GM13976 (cell line): ENCODE measurements around the gene TP53INP2.
"Not testable (repeated sequence)": the region's sequence is repeated elsewhere in the genome, so short reads cannot be mapped to it uniquely, and the experiment has no call there.

Source experiments
- DNase-seq: peaks from one replicate; pipeline ENCODE4 v3.0.0; 2012; ENCODE audit warnings: low spot score
- in situ Hi-C: fragments of 300-500 bp; cut with MboI; formaldehyde crosslinking; loops from one replicate; pipeline ENCODE4 v1.12.0; 2022; ENCODE audit warnings: low sequenced_read_pairs, mixed read lengths, inconsistent platforms; ENCODE audit not compliant: unreplicated experiment
- TF ChIP-seq, protein P1 (sequence below): IDR thresholded peaks from 2 replicates; pipeline ENCODE4 v1.5.1; 2012; ENCODE audit warnings: borderline replicate concordance, mild to moderate bottlenecking; ENCODE audit not compliant: insufficient read depth; ENCODE audit errors: extremely low read depth, missing control alignments, control extremely low read depth

The TP53INP2 gene

GRCh38 chr20:34704177-34705007 is at the start of gene TP53INP2:
Gene TP53INP2 (plus strand): TSS chr20:34704344. CDS start chr20:34708740, 4,396 bp downstream.
- in situ Hi-C loops, result loop anchor here (10.0 kb wide), 1 partner anchor 170 kb away; no protein-coding TSS in a partner anchor
- TF ChIP-seq, protein P1, sequence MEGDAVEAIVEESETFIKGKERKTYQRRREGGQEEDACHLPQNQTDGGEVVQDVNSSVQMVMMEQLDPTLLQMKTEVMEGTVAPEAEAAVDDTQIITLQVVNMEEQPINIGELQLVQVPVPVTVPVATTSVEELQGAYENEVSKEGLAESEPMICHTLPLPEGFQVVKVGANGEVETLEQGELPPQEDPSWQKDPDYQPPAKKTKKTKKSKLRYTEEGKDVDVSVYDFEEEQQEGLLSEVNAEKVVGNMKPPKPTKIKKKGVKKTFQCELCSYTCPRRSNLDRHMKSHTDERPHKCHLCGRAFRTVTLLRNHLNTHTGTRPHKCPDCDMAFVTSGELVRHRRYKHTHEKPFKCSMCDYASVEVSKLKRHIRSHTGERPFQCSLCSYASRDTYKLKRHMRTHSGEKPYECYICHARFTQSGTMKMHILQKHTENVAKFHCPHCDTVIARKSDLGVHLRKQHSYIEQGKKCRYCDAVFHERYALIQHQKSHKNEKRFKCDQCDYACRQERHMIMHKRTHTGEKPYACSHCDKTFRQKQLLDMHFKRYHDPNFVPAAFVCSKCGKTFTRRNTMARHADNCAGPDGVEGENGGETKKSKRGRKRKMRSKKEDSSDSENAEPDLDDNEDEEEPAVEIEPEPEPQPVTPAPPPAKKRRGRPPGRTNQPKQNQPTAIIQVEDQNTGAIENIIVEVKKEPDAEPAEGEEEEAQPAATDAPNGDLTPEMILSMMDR, result no peak
- DNase-seq, result peak; percentile 92

- DNase-seq, in situ Hi-C loops: not testable (repeated sequence)
Measured at GRCh38 chr20:34658654-34659053, 45.5 kb upstream of the TP53INP2 start.

- DNase-seq, in situ Hi-C loops: not testable (repeated sequence)
Measured at GRCh38 chr20:34661811-34662210, 42.3 kb upstream of the TP53INP2 start.

DNA sequence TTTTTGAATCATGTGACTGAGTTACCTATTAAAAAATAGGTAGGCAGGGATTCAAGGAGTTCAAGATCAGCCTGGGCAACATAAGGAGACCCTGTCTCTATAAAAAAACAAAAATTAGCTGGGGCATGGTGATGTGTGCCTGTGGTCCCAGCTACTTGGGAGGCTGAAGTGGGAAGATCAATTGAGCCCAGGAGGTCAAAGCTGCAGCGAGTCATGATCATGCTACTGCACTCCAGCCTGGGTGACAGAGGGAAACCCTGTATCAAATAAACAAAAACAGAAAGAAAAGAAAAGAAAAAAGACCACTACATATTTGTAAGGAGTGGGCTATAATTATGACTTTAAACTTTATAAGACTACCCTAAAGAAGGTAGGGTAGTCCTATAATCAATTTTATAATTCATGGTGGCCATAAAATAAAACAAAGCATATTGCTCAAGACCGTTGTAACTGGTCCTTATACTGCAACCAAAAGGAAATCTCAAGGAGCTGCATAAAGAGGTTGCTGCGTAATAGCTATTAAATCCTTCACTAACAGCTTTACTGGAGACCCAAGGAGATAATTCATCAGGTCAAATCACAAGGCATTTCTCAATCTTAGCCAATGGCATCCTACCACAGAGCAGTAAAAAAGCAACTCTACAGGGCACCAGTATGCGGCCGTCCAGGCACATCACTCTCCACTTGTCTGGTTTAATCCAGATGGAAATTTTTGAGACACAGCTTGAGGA is 40.8 kb upstream of the TP53INP2 start:
- in situ Hi-C loops, result no loop called here
- TF ChIP-seq, protein P1, result no peak
- DNase-seq, result no peak

GRCh38 chr20:34664751-34665150 is 39.4 kb upstream of the TP53INP2 start:
- in situ Hi-C loops, DNase-seq: not testable (repeated sequence)

GRCh38 chr20:34669094-34669493 is 35.0 kb upstream of the TP53INP2 start:
- TF ChIP-seq, protein P1, result no peak
- DNase-seq, result no peak
- in situ Hi-C loops, result no loop called here

- TF ChIP-seq, protein P1, result no peak
- in situ Hi-C loops, result no loop called here
- no peak for DNase-seq
Measured at GRCh38 chr20:34673412-34673811, 30.7 kb upstream of the TP53INP2 start.

GRCh38 chr20:34675561-34675960 is 28.6 kb upstream of the TP53INP2 start:
- in situ Hi-C loops, result no loop called here
- no peak for DNase-seq

More at GRCh38 chr20:34675561-34675960, 28.6 kb upstream of the TP53INP2 start:
- TF ChIP-seq, protein P1, result no peak
